Breast epithelium (tissue), 3 donors: Measurements from ENCODE around the gene PCDH9.

ENCODE experiments used
- CTCF ChIP-seq, 3 donors: fragments of 450-650 bp; IDR thresholded peaks; one replicate each; pipeline ENCODE4 v1.5.1; 2016 to 2017; ENCODE audit warnings: antibody characterized with exemption in 3 of 3, mild to moderate bottlenecking in 3 of 3, moderate library complexity in 3 of 3
- POLR2A ChIP-seq: fragments of 450-650 bp; IDR thresholded peaks from one replicate; pipeline ENCODE4 v1.6.1; 2016; ENCODE audit warnings: antibody characterized with exemption, mild to moderate bottlenecking, moderate library complexity
- POLR2AphosphoS5 ChIP-seq, 3 donors: sonication (generic); formaldehyde crosslinking; IDR thresholded peaks; one replicate each; pipeline ENCODE4 v1.6.1; 2017; ENCODE audit warnings: antibody characterized with exemption in 3 of 3

- TF ChIP-seq CTCF (IDR thresholded peaks at IDR 0.05) (no peak), POLR2A (no peak), POLR2AphosphoS5 (IDR thresholded peaks at IDR 0.05) (no peak)
These were observed 865.0 kb downstream of the PCDH9 start for GRCh38 chr13:66365101-66365500.
